ENCODE results near the gene DNER.

GRCh38 chr2:229405796-229406195, 308.6 kb downstream of the DNER start:
- TF ChIP-seq, protein P1, sequence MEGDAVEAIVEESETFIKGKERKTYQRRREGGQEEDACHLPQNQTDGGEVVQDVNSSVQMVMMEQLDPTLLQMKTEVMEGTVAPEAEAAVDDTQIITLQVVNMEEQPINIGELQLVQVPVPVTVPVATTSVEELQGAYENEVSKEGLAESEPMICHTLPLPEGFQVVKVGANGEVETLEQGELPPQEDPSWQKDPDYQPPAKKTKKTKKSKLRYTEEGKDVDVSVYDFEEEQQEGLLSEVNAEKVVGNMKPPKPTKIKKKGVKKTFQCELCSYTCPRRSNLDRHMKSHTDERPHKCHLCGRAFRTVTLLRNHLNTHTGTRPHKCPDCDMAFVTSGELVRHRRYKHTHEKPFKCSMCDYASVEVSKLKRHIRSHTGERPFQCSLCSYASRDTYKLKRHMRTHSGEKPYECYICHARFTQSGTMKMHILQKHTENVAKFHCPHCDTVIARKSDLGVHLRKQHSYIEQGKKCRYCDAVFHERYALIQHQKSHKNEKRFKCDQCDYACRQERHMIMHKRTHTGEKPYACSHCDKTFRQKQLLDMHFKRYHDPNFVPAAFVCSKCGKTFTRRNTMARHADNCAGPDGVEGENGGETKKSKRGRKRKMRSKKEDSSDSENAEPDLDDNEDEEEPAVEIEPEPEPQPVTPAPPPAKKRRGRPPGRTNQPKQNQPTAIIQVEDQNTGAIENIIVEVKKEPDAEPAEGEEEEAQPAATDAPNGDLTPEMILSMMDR (IDR thresholded peaks at IDR 0.05), result no peak
- TF ChIP-seq POLR2AphosphoS5 (IDR thresholded peaks at IDR 0.05) (no peak), POLR2A (IDR thresholded peaks at IDR 0.05) (no peak)
